HG02884 (cell line): ENCODE measurements around the gene ZNF823.
"Not testable (repeated sequence)": the region's sequence is repeated elsewhere in the genome, so short reads cannot be mapped to it uniquely, and the experiment has no call there.

Experiments used
- ATAC-seq: cut with Tn5 transposase; IDR thresholded peaks from one replicate; pipeline ENCODE4 v1.9.1; 2021; ENCODE audit warnings: mild to moderate bottlenecking, moderate library complexity; ENCODE audit not compliant: unreplicated experiment

The ZNF823 gene

DNA sequence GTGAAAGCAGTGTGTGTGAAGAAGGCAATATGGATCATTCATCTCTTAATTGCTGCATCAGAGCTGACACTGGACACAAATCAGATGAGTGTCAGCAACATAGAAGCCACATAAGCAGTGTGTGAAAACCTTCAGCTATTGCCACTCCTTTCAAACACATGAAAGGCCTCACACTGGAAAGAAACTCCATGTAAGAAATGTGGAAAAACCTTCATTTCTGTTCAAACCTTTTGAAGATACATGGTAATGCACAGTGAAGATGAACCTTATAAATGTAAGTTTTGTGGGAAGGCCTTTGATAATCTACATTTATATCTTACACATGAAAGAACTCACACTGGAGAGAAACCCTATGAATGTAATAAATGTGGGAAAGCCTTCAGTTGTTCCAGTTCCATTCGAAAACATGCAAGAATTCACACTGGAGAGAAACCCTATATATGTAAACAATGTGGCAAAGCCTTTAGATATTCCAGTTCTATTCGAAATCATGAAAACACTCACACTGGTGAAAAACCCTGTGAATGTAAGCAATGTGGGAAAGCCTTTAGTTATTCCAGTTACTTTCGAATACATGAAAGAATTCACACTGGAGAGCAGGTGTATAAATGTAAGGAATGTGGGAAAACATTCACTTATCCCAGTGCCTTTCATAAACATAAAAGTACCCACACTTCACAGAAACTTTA lies 53.6 kb downstream of the ZNF823 start:
- no peak for ATAC-seq

DNA sequence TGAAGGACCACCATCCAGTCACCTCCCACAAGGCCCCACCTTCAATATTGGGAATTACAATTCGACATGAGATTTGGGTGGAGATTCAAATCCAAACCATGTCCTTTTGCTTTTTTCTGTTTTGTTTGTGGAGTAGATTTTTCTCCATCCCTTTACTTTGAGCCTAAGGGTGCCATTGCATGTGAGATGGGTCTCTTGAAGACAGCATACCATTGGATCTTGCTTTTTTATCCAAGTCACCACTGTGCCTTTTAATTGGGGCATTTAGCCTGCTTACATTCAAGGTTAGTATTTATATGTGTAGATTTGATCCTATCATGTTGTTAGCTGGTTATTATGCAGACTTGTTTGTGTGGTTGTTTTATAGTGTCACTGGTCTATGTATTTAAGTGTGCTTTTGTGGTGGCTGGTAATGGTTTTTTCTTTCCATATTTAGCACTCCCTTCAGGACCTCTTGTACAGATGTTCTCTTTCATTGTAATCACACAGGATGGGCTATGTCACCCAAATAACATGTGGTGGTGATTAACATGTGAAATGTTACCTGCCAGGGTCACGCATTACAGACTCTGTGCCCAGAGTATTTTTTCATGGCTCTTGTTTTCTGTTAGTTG lies 58.0 kb downstream of the ZNF823 start:
- ATAC-seq = no peak

DNA sequence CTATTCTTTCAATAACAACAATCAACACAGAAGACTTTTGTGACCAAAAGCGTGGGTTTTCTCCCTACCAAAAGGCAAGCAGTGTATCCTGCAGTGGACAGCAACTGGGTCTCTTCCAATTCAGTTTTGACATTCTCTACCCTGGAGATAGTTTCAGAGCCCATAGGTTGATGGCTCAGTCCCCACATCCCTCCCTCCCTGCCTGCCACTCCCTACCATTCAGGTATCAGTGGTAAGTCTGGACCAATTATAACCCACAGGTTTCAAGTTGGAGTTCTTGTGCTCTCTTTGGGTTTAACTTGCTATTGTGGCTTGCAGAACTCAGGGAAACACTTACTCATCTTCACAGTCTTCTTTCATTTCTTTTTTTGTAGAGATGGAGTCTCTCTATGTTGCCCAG lies 60.2 kb downstream of the ZNF823 start:
- no peak for ATAC-seq

DNA sequence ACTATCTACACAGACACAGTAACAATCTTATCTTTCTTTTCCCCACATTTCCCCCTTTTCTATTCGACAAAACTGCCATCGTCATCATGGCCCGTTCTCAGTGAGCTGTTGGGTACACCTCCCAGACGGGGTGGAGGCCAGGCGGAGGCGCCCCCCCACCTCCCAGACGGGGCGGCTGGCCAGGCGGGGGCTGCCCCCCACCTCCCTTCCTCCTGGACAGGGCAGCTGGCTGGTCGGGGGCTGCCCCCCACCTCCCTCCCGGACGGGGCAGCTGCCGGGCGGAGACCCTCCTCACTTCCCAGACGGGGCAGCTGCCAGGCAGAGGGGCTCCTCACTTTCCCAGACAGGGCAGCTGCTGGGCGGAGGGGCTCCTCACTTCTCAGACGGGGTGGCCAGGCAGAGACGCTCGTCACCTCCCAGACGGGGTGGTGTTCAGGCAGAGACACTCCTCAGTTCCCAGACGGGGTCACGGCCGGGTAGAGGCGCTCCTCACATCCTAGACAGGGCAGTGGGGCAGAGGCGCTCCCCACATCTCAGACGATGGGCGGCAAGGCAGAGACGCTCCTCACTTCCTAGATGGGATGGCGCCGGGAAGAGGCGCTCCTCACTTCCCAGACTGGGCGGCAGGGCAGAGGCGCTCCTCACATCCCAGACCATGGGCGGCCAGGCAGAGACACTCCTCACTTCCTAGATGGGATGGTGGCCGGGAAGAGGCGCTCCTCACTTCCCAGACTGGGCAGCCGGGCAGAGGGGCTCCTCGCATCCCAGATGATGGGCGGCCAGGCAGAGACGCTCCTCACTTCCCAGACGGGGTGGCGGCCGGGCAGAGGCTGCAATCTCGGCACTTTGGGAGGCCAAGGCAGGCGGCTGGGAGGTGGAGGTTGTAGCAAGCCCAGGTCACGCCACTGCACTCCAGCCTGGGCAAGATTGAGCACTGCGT lies 61.8 kb downstream of the ZNF823 start:
- not testable (repeated sequence) for ATAC-seq

DNA sequence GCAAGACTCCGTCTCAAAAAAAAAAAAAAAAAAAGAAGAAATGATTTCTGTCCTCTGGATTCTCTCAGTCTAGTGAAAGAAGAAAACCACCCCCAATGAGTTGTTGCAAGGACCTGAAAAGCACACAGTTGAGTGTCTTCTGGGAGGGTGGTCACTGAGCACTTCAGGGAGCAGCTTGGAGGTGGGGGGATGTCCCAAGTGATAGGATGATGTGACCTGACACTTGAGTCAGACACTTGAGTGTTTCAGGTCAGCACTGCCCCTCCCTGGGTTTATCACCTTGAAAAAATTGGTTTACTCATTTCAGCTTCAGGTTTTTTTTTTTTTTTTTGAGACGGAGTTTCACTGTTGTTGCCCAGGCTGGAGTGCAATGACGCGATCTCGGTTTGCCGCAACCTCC lies 63.2 kb downstream of the ZNF823 start:
- ATAC-seq = no peak

DNA sequence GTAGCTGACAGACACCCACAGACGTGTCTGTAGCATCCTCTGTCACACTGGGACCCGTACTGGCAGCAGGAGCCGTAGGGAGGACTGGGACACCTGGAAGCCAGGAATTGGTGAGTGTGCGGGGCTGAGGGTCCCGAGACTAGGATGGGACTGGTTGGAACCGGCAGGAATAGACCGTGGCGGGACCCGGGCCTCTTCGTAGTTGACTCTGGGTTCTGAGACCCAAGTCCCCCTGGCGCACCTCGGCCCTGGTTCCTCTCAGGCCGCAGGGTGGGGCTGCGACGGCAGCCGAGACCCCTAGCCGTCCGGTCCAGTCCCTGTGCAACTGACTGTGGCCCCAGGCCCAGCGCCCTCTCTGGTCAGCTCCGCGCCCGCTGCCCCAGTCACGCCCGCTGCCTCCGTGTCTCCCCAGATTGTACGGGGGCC lies 64.7 kb downstream of the ZNF823 start:
- ATAC-seq = no peak

DNA sequence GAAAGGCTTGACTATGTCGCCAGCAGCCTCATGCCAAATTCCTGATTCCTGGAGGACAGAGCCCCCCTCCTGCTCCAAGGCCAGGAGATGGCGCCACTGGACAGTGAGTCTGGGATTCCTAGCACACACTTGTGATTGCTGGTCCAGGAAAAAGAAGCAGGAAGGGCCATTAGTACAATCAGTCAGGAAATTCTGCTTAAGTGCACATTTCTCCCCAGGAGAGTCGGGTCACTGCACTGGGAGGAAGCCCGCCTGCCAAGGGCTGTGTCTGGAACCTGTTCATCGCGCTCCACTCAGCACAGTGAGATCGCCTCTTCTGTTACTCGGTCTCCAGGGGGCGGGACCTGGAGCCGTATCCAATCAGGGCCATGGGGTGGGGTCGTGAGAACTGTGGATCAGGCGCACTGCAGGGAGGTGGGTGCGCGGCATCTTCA lies 65.1 kb downstream of the ZNF823 start:
- no peak for ATAC-seq
